Measurements from ENCODE around the gene SIGLEC8.

The SIGLEC8 gene

DNA sequence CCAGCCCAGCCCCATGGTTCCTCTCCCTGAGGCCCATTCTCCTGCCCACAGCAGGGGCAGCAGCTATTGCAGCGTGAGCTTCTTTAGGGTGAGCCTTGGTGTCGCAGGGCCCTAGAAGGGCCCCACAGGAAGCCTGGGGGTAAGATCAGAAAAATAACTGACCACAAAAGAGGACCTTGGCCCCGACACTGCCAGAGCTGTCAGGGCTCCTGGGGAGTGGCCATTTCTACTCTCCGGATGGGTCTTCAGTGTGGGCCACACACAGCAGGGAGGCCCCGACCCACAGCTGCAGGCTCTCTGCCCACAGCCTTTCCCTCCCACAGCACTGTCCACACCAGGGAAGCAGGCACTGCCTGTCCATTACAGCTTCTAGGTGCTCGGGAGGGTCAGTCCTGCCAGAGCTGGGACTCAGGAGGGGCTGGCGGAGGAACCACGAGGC lies 3.5 kb upstream of the SIGLEC8 start:
- TF ChIP-seq, protein P1, sequence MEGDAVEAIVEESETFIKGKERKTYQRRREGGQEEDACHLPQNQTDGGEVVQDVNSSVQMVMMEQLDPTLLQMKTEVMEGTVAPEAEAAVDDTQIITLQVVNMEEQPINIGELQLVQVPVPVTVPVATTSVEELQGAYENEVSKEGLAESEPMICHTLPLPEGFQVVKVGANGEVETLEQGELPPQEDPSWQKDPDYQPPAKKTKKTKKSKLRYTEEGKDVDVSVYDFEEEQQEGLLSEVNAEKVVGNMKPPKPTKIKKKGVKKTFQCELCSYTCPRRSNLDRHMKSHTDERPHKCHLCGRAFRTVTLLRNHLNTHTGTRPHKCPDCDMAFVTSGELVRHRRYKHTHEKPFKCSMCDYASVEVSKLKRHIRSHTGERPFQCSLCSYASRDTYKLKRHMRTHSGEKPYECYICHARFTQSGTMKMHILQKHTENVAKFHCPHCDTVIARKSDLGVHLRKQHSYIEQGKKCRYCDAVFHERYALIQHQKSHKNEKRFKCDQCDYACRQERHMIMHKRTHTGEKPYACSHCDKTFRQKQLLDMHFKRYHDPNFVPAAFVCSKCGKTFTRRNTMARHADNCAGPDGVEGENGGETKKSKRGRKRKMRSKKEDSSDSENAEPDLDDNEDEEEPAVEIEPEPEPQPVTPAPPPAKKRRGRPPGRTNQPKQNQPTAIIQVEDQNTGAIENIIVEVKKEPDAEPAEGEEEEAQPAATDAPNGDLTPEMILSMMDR (IDR thresholded peaks at IDR 0.05; ENCODE audit: control insufficient read depth, insufficient read depth, low read depth, low read length, missing control alignments): no peak
- no peak for DNase-seq (ENCODE audit: low read depth)
- no peak overlapping the region for H3K4me3 ChIP-seq (ENCODE audit: control insufficient read depth, low read depth, low read length)

DNA sequence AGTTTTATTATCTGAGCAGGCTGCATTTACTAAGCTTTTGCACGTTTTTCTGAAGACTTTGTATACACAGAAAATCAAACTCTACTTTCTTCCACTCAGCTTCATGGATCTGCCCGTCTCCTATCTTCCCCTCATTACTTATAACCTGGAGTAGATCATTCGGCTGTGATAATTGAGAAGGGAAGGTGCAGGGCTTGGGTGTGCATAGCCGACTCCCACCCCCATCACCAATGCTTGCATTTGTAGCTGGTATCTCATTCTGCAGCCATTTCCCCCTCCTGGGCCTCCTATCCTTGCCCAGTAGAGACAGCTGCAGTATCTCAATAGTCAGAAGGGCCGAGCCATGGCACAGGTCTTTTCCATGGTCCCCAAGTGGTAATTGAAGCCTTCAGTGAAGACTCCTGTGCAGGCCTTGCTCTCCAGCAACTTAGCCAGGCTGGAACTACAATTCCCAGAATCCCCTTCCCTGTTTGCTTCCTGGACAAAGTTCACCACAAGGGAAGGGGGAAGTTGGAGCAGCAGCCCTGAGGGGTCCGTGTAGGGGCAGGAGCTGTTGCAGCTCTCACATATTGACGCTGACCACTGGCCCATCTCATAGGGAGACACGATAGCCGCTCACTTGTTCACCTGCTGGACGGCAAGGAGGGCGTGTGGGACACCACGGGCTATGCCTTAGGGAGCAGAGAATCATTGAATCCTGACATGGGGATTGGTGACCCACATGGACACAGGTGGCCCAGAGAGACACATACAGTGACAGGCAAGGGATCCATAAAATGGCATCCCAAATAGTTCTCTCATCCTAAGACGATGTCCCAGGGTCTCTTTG lies 2.1 kb upstream of the SIGLEC8 start:
- peak overlapping the region; percentile 25; the same call in 1 of the 2 replicates for H3K4me3 ChIP-seq (ENCODE audit: control insufficient read depth, low read depth, low read length)
- no peak for DNase-seq (ENCODE audit: low read depth)
- TF ChIP-seq, protein P1 (IDR thresholded peaks at IDR 0.05; ENCODE audit: control insufficient read depth, insufficient read depth, low read depth, low read length, missing control alignments): no peak

DNA sequence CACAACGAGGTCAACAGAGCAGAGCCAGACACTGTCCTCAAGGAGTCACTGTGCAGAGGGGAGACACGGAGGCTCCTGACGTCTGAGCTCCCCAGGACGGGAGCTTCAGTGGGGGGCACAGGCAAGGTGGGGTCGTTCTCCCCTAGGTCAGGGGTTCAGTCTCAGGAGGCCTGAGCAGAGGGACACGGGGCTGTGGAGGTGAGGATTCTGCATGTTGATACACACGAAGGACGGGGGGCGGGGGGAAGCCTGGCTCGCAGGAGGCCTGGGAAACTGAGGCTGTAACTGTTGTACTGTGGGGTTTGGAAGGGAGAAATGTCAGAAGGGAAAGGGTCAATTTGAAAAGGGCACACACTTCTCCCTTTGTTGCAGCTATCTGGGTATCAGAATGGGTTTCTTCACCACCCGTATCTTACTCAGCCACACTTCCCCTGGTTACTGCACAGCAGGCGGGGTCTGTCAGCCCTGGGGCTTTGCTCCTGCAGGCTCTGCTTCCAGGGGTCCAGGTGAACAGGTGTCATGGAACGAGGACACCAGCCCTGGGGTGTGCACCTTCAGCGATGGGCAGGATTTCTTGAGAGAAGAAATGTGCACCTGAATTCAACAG lies 748 bp upstream of the SIGLEC8 start:
- TF ChIP-seq, protein P1 (IDR thresholded peaks at IDR 0.05; ENCODE audit: control insufficient read depth, insufficient read depth, low read depth, low read length, missing control alignments): no peak
- H3K4me3 ChIP-seq (ENCODE audit: control insufficient read depth, low read depth, low read length): no peak overlapping the region
- no peak for DNase-seq (ENCODE audit: low read depth)

DNA sequence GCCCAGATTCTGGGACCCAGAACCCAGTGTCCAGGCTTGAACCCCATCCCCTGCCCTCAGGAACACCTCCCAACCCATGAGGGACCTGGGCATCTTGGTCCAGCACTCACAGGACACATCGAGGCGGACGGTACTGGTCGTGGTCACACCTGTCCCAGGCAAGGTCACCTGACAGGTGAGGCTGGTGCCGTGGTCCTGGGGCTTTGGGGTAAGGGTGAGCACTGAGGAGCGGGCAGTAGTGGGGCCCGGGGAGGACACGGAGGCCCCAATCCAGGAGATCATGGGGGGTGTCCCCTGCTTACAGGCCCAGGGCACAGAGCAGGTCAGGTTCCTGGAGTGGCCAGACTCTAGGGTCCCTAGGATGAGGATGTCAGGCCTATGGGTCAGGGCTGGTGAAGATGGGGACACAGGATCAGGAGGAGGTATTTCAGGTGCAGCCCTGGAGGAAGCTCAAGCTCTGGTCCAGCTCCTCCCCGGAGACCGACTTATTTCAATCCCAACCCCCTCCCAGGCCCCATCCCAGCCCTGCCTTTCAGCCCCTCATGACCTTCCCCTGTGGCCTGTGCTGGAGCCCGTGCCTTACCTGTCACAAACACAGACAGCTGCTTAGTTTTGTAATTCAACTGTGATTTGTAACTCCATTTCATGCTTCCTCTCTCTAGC lies 772 bp downstream of the SIGLEC8 start:
- TF ChIP-seq, protein P1 (IDR thresholded peaks at IDR 0.05; ENCODE audit: control insufficient read depth, insufficient read depth, low read depth, low read length, missing control alignments): no peak
- H3K4me3 ChIP-seq (ENCODE audit: control insufficient read depth, low read depth, low read length): no peak overlapping the region
- DNase-seq (ENCODE audit: low read depth): no peak

DNA sequence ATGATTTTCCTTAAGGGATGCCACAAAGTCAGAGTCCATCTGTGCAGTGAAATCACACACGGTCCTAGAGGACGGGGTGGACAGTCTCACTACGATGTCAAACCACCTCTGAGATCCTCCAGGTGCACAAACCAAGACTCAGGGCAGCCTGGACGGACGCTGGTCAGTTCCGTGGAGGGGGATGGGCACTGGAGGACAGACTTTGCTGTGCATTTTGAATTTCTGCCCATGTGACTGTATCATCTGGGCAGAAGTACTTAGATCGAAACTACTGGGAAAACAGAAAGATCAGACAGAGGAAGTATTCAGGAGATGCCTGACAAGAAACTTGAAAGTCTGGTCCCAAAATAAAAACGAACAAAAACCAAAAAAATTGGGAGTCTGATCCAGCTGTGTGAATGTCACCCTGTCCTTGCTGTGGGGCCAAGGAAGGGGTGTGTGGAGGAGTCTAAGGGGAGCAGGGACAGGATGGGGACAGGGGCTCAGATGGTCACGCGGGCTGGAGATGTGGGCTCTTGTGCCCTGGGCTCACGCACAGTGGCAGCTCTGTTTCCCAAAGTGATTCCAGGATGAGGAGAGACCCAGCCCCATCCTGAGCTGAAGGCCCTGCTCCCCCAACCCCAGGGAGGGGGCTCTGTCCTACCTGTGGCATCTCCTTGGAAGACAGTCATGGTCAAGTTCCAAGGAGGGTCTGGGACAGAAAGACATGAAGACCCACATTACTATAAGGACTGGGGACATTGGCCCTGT lies 1.5 kb downstream of the SIGLEC8 start:
- TF ChIP-seq, protein P1 (IDR thresholded peaks at IDR 0.05; ENCODE audit: control insufficient read depth, insufficient read depth, low read depth, low read length, missing control alignments): no peak
- no peak for DNase-seq (ENCODE audit: low read depth)

DNA sequence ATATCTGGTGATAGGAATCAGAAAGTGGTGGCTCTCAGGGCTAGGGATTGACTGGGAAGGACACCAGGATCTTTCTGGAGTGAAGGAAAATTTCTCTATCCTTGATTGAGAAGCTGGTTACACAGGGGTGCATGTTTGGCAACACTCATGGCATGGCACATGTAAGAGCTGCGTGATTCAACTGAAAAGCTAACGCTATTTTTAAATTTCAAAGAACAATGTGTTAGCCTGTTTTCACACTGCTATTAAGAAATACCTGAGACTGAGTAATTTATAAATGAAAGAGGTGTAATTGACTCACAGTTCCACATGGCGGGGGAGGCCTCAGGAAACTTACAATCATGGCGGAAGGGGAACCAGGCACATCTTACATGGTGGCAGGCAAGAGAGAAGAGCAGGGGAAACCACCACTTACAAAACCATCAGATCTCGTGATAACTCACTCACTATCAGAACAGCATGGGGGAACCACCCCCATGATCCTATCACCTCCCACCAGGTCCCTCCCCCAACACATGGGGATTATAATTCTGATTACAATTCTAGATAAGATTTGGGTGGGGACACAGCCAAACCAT lies 7.4 kb downstream of the SIGLEC8 start:
- TF ChIP-seq, protein P1 (IDR thresholded peaks at IDR 0.05; ENCODE audit: control insufficient read depth, insufficient read depth, low read depth, low read length, missing control alignments): no peak
- H3K4me3 ChIP-seq (ENCODE audit: control insufficient read depth, low read depth, low read length): no peak overlapping the region
- no peak for DNase-seq (ENCODE audit: low read depth)

More for the DNA sequence above, 1.5 kb downstream of the SIGLEC8 start:
- H3K4me3 ChIP-seq (ENCODE audit: control insufficient read depth, low read depth, low read length): no peak overlapping the region

Data from AG09309 (cell line).